Measurements from ENCODE around the gene LCN10. TPM values are rescaled to one million over a fixed set of nuclear protein-coding genes. Genes with fewer than 3 reads are reported as not detected.
A peak's percentile ranks its signal among the peaks of the same experiment; 100 is the strongest.

The LCN10 gene
- total RNA-seq, 1 experiment from 2014 or later: not detected

DNA sequence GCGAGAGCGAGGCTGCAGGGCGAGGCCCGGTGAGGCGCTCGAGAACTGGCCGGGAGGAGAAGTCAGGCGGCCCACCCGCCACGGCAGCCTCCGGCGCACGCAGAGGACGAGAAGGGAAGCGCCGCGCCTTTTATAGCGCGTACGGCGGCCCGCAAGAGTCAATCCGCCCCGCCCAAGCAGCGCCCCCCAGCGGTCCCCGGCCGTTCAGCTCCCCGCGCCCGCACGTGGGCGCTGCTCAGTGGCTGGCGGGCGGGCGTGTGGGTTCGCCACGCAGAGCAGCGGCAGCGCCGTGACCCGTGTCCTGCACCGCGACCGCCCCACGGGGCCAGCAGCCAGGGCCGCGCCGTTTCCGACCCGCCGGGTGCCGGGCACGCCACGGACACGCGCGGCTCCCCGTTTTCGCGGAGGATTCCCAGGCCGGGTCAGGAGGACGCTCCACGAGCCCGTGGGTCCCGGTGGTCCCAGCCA is 14.6 kb downstream of the LCN10 start:
- intact Hi-C loops (cut with micrococcal nuclease; ENCODE audit: unreplicated experiment): no loop called here

DNA sequence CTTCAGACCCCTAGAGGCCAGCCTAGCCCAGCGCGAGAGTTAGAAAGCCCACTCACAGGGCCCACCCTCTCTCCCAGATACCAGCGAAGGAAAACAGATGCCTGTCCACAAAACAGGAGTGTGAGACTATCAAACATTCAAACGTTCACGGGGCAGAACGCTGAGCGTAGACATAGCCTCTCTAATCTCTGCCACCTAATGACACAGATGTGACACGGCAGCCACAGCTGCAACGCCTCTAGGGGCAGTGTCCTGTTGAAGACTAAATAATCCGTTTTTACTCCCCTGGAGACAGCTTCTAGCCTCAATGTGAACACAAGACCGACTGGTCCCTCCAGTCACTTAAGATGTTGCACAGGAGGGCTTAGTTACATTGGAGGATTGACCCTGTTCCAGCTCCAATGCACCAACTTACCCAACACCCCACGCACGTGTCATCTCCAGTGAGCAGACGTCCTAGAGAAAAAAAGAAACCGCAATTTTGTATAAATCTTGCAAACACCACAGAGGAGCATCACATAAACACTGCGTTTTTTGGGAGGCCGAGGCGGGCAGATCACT is 16.0 kb downstream of the LCN10 start:
- ChIA-PET POLR2A (no interaction called here), CTCF (interaction anchor here (0.6 kb wide), 1 partner anchor 20 kb away, joined by 4 read pairs; no protein-coding TSS in a partner anchor)
- peaks cover 37% of the 10 kb centered on the region for H3K4me1 ChIP-seq (ENCODE audit: control insufficient read depth, insufficient read depth, low read length)
- no peak for ATAC-seq
- no peaks in the 10 kb centered on the region for H3K9me3 ChIP-seq (ENCODE audit: control insufficient read depth, insufficient read depth, low read depth, low read length)
- H3K36me3 ChIP-seq (ENCODE audit: control insufficient read depth, insufficient read depth, low read length): peaks cover 14% of the 10 kb centered on the region
- H3K4me3 ChIP-seq (ENCODE audit: low read depth in 2 of 2, low read length in 2 of 2): peak overlapping the region; percentile 92 to 96
- no peaks in the 10 kb centered on the region for H3K27me3 ChIP-seq (ENCODE audit: control insufficient read depth, insufficient read depth, low read length)
- in situ Hi-C loops (cut with HindIII; ENCODE audit: low pct_unique_long_range_greater_than_20kb, low sequenced_read_pairs): no loop called here
- TSS peak; percentile 91 for BruUV-seq (replicated peaks)
- H3K27ac ChIP-seq (ENCODE audit: low read length): peak overlapping the region; percentile 93
- TF ChIP-seq TCF7L2 (IDR thresholded peaks at IDR 0.05; ENCODE audit: low read depth, low read length): no peak
- TF ChIP-seq CTCF (IDR thresholded peaks at IDR 0.05): peak; percentile 60
- no peak for TF ChIP-seq SIN3A (IDR thresholded peaks at IDR 0.05; ENCODE audit: borderline replicate concordance, insufficient read depth, low read depth, low read length)
- TF ChIP-seq POLR2AphosphoS5 (IDR thresholded peaks at IDR 0.05; ENCODE audit: low read depth, low read length): no peak
- TF ChIP-seq REST (IDR thresholded peaks at IDR 0.05; ENCODE audit: insufficient read depth in 1 of 2, low read depth in 2 of 2, low read length in 1 of 2): no peak
- peak; percentile 32 for DNase-seq (ENCODE audit: low read depth, low spot score)
- intact Hi-C loops (cut with micrococcal nuclease; ENCODE audit: unreplicated experiment): no loop called here

More for the DNA sequence above, 14.6 kb downstream of the LCN10 start:
- Histone ChIP-seq H3K27ac (ENCODE audit: low read length) (peak overlapping the region; percentile 93), H3K27me3 (ENCODE audit: control insufficient read depth, insufficient read depth, low read length) (no peaks in the 10 kb centered on the region), H3K4me1 (ENCODE audit: control insufficient read depth, insufficient read depth, low read length) (peaks cover 31% of the 10 kb centered on the region), H3K4me3 (ENCODE audit: low read depth in 2 of 2, low read length in 2 of 2) (peak overlapping the region; percentile 92 to 96), H3K9me3 (ENCODE audit: control insufficient read depth, insufficient read depth, low read depth, low read length) (no peaks in the 10 kb centered on the region), H3K36me3 (ENCODE audit: control insufficient read depth, insufficient read depth, low read length) (peaks cover 14% of the 10 kb centered on the region)
- in situ Hi-C loops (cut with HindIII; ENCODE audit: low pct_unique_long_range_greater_than_20kb, low sequenced_read_pairs): no loop called here
- peak; percentile 65 for ATAC-seq
- TF ChIP-seq SIN3A (IDR thresholded peaks at IDR 0.05; ENCODE audit: borderline replicate concordance, insufficient read depth, low read depth, low read length): 0 out of 2 replicates have a peak, but pooled peaks have one; percentile 66
- peak; percentile 98 for TF ChIP-seq POLR2AphosphoS5 (IDR thresholded peaks at IDR 0.05; ENCODE audit: low read depth, low read length)
- TF ChIP-seq CTCF (IDR thresholded peaks at IDR 0.05): peak; percentile 93
- TF ChIP-seq REST (IDR thresholded peaks at IDR 0.05; ENCODE audit: insufficient read depth in 1 of 2, low read depth in 2 of 2, low read length in 1 of 2): 0 out of 4 replicates have a peak, but pooled peaks of 1 of the 2 experiments have one; percentile 35
- TF ChIP-seq TCF7L2 (IDR thresholded peaks at IDR 0.05; ENCODE audit: low read depth, low read length): no peak; the same call in 1 of the 2 replicates
- DNase-seq (ENCODE audit: low read depth, low spot score): peak; percentile 20
- POLR2A ChIA-PET: no interaction called here
- CTCF ChIA-PET: no interaction called here
- BruUV-seq (replicated peaks): no TSS peak
